KMS-11 (cell line): ENCODE data around the gene GNS.

Experiments
- H2AFZ ChIP-seq: fragments of 200-600 bp; sonication (generic); 2 replicates; pipeline ENCODE4 v1.6.1; 2016; ENCODE audit warnings: antibody characterized with exemption, mixed run types, low read depth
- H3K27ac ChIP-seq: fragments of 200-600 bp; sonication (generic); 2 replicates; pipeline ENCODE4 v1.6.1; 2016; ENCODE audit warnings: mild to moderate bottlenecking, mixed run types
- H3K27me3 ChIP-seq: fragments of 200-600 bp; sonication (generic); 2 replicates; pipeline ENCODE4 v1.6.1; 2017; ENCODE audit warnings: mild to moderate bottlenecking, low read depth, mixed run types, moderate library complexity; ENCODE audit not compliant: insufficient read depth
- H3K36me3 ChIP-seq: fragments of 200-600 bp; sonication (generic); 2 replicates; pipeline ENCODE4 v1.6.1; 2017; ENCODE audit warnings: mild to moderate bottlenecking, mixed run types; ENCODE audit not compliant: insufficient read depth
- H3K4me1 ChIP-seq: fragments of 200-600 bp; sonication (generic); 2 replicates; pipeline ENCODE4 v1.6.1; 2016; ENCODE audit warnings: mild to moderate bottlenecking, low read depth, mixed run types; ENCODE audit not compliant: poor library complexity, severe bottlenecking
- H3K4me2 ChIP-seq: fragments of 200-600 bp; sonication (generic); 2 replicates; pipeline ENCODE4 v1.7.0; 2016; ENCODE audit warnings: mild to moderate bottlenecking, mixed run types
- H3K4me3 ChIP-seq: fragments of 200-600 bp; sonication (generic); IDR thresholded peaks from 2 replicates; pipeline ENCODE4 v1.6.1; 2017; ENCODE audit warnings: low read depth, low read length, mixed read lengths; ENCODE audit not compliant: insufficient read depth
- H3K79me2 ChIP-seq: fragments of 200-600 bp; sonication (generic); 2 replicates; pipeline ENCODE4 v1.6.1; 2016; ENCODE audit warnings: low read depth, mixed run types; ENCODE audit not compliant: insufficient read depth
- H3K9ac ChIP-seq: fragments of 200-600 bp; sonication (generic); 2 replicates; pipeline ENCODE4 v1.6.1; 2016; ENCODE audit warnings: mild to moderate bottlenecking, mixed run types
- H4K20me1 ChIP-seq: fragments of 200-600 bp; sonication (generic); 2 replicates; pipeline ENCODE4 v1.6.1; 2016; ENCODE audit warnings: mild to moderate bottlenecking, mixed run types; ENCODE audit not compliant: insufficient read depth
- CTCF ChIP-seq: fragments of 200-600 bp; sonication (generic); conservative IDR thresholded peaks from 2 replicates; pipeline ENCODE4 v1.6.1; 2017; ENCODE audit warnings: low read depth, mild to moderate bottlenecking, antibody characterized with exemption, low read length, moderate library complexity, mixed read lengths

Gene GNS

GRCh38 chr12:64722835-64723234 lies 36.4 kb downstream of the GNS start:
- Histone ChIP-seq H4K20me1 (no peaks in the 10 kb centered on the region), H3K79me2 (no peaks in the 10 kb centered on the region), H3K27ac (no peak overlapping the region), H3K27me3 (no peaks in the 10 kb centered on the region), H2AFZ (no peak overlapping the region), H3K36me3 (no peaks in the 10 kb centered on the region; the same call in 1 of the 2 replicates), H3K9ac (no peak overlapping the region), H3K4me3 (no peak overlapping the region), H3K4me2 (no peak overlapping the region), H3K4me1 (no peaks in the 10 kb centered on the region)
- TF ChIP-seq CTCF: no peak

DNA sequence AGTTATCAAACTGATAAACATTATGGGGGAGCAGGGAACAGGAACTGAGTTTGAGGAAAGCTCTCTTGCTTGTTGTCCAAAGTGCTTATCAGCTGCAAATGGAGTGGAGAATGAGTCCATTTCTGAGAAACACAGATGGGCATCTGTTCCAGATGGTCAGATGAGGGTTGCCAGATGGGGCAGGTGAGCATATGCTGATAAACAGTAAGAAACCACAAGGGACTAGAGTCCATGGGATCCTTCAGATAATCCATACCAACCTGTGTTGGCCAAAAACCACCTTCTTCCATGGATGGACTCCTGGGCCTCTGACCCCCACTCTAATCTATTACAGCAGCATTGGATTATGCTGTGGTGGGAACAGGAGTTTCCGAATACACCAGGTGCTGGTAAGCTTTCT lies 38.3 kb downstream of the GNS start:
- no peaks in the 10 kb centered on the region for H4K20me1 ChIP-seq
- H3K9ac ChIP-seq: no peak overlapping the region
- no peaks in the 10 kb centered on the region; the same call in 1 of the 2 replicates for H3K36me3 ChIP-seq
- H3K4me1 ChIP-seq: no peaks in the 10 kb centered on the region
- no peak for TF ChIP-seq CTCF
- no peak overlapping the region for H3K4me2 ChIP-seq
- H3K27me3 ChIP-seq: no peaks in the 10 kb centered on the region
- no peak overlapping the region for H2AFZ ChIP-seq
- H3K27ac ChIP-seq: no peak overlapping the region
- no peak overlapping the region for H3K4me3 ChIP-seq
- H3K79me2 ChIP-seq: no peaks in the 10 kb centered on the region

- H3K9ac ChIP-seq: no peak overlapping the region
- TF ChIP-seq CTCF: no peak
- no peak overlapping the region for H2AFZ ChIP-seq
- H4K20me1 ChIP-seq: no peaks in the 10 kb centered on the region
- H3K4me1 ChIP-seq: no peaks in the 10 kb centered on the region
- H3K79me2 ChIP-seq: no peaks in the 10 kb centered on the region
- H3K36me3 ChIP-seq: no peaks in the 10 kb centered on the region; the same call in 1 of the 2 replicates
- H3K4me3 ChIP-seq: no peak overlapping the region
- no peaks in the 10 kb centered on the region for H3K27me3 ChIP-seq
- H3K27ac ChIP-seq: no peak overlapping the region
- H3K4me2 ChIP-seq: no peak overlapping the region
These were observed 40.6 kb downstream of the GNS start for GRCh38 chr12:64718649-64719048.

DNA sequence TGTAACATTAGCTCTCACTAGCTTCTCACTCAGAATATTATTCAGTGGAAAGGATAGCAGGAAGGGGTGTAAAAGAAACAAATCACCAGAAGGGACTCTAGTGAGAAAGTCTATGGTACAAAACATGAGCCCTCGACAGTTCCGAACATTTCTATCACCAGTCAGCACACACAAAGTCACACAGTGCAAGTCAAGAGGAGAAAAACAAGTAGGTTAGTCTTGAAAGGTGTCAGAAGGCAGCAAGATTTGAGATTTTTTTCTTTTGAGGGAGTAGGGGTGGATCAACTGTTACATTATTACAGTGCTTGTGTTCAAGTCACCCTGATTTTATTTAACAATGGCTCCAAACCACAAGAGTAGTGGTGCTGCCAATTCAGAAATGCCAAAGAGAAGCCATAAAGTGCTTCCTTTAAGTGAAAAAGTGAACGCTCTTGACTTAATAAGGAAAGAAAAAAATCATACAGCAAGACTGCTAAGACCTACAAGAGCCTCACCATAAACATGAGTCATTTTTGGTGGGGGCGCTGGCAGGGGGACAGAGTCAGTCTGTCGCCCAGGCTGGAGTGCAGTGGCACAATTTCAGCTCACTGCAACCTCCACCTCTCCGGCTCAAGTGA lies 42.3 kb downstream of the GNS start:
- Histone ChIP-seq H3K9ac (no peak overlapping the region), H2AFZ (no peak overlapping the region), H3K79me2 (no peaks in the 10 kb centered on the region), H4K20me1 (no peaks in the 10 kb centered on the region), H3K4me1 (no peaks in the 10 kb centered on the region), H3K27ac (no peak overlapping the region), H3K36me3 (no peaks in the 10 kb centered on the region), H3K4me2 (no peak overlapping the region), H3K27me3 (no peaks in the 10 kb centered on the region), H3K4me3 (no peak overlapping the region)
- no peak for TF ChIP-seq CTCF
